ENCODE data around the gene BAMBI.

The BAMBI gene

GRCh38 chr10:28676326-28676967, 874 bp upstream of the BAMBI start:
- DNase-seq, result no peak

- no peak for DNase-seq
Observed at GRCh38 chr10:28677888-28678686, 766 bp downstream of the BAMBI start.

- no peak for DNase-seq
Observed at GRCh38 chr10:28678687-28679457, 1.6 kb downstream of the BAMBI start.

GRCh38 chr10:28679581-28680357, 2.4 kb downstream of the BAMBI start:
- no peak for DNase-seq

GRCh38 chr10:28680358-28680752, 3.0 kb downstream of the BAMBI start:
- DNase-seq, result no peak

GRCh38 chr10:28681291-28681763, 4.0 kb downstream of the BAMBI start:
- no peak for DNase-seq

GRCh38 chr10:28681928-28682750, 4.8 kb downstream of the BAMBI start:
- no peak for DNase-seq

- no peak for DNase-seq
Observed at GRCh38 chr10:28684157-28684985, 7.0 kb downstream of the BAMBI start.

GRCh38 chr10:28684986-28685580, 7.8 kb downstream of the BAMBI start:
- no peak for DNase-seq

- DNase-seq, result no peak
Observed at GRCh38 chr10:28685717-28686116, 8.4 kb downstream of the BAMBI start.

- DNase-seq, result no peak
Observed at GRCh38 chr10:28686835-28687682, 9.7 kb downstream of the BAMBI start.

- no peak for DNase-seq
Observed at GRCh38 chr10:28687683-28688001, 10.3 kb downstream of the BAMBI start.

- no peak for DNase-seq
Observed at GRCh38 chr10:28690545-28690944, 13.2 kb downstream of the BAMBI start.

- no peak for DNase-seq
Observed at GRCh38 chr10:28691187-28691694, 13.9 kb downstream of the BAMBI start.

GRCh38 chr10:28692050-28692449, 14.7 kb downstream of the BAMBI start:
- no peak for DNase-seq

- DNase-seq, result no peak
Observed at GRCh38 chr10:28694530-28694929, 17.2 kb downstream of the BAMBI start.

GRCh38 chr10:28698075-28698474, 20.8 kb downstream of the BAMBI start:
- no peak for DNase-seq

GRCh38 chr10:28704464-28705161, 27.3 kb downstream of the BAMBI start:
- DNase-seq, result no peak

- no peak for DNase-seq
Observed at GRCh38 chr10:28705472-28705871, 28.2 kb downstream of the BAMBI start.
